HL-60 (cell line): ENCODE measurements around the gene BRS3.

Experiments used
- DNase-seq, 2 experiments: peaks; one replicate each; pipeline ENCODE4 v3.0.0-alpha.2; 2010 to 2020; ENCODE audit warnings: low read depth in 1 of 2, low spot score in 1 of 2
- H3K27ac ChIP-seq: fragments of 250-450 bp; sonication (Bioruptor Pico); replicated peaks from 2 replicates; pipeline ENCODE4 v1.5.1; 2020; ENCODE audit warnings: mild to moderate bottlenecking, moderate library complexity
- H3K27me3 ChIP-seq: fragments of 250-450 bp; sonication (Bioruptor Pico); 2 replicates; pipeline ENCODE4 v1.5.1; 2021; ENCODE audit warnings: mild to moderate bottlenecking, moderate library complexity; ENCODE audit not compliant: insufficient read depth, poor library complexity, severe bottlenecking
- H3K4me3 ChIP-seq: replicated peaks from 2 replicates; pipeline ENCODE4 v1.5.1; 2011; ENCODE audit warnings: mild to moderate bottlenecking, control low read depth, low read length; ENCODE audit not compliant: insufficient read depth
- CTCF ChIP-seq: IDR thresholded peaks from one replicate; pipeline ENCODE4 v1.5.1; 2011; ENCODE audit warnings: low read length, control low read depth, inconsistent platforms; ENCODE audit not compliant: insufficient read depth
- GABPA ChIP-seq: IDR thresholded peaks from 2 replicates; pipeline ENCODE4 v1.6.1; 2012; ENCODE audit warnings: low read depth
- POLR2AphosphoS5 ChIP-seq: IDR thresholded peaks from 2 replicates; pipeline ENCODE4 v1.6.1; 2012; ENCODE audit warnings: low read depth
- REST ChIP-seq: IDR thresholded peaks from 2 replicates; pipeline ENCODE4 v1.6.1; 2012; ENCODE audit warnings: low read depth; ENCODE audit not compliant: insufficient replicate concordance
- SPI1 ChIP-seq: IDR thresholded peaks from 2 replicates; pipeline ENCODE4 v1.6.1; 2012; ENCODE audit warnings: low read depth, mild to moderate bottlenecking, borderline replicate concordance

BRS3 gene

GRCh38 chrX:136476501-136476900 lies 11.2 kb upstream of the BRS3 start:
- no peaks in the 10 kb centered on the region for H3K27me3 ChIP-seq
- no peak overlapping the region for H3K27ac ChIP-seq
- TF ChIP-seq GABPA (no peak), POLR2AphosphoS5 (no peak), REST (no peak), SPI1 (no peak), CTCF (no peak)
- no peak for DNase-seq
- H3K4me3 ChIP-seq: no peak overlapping the region

- H3K27me3 ChIP-seq: no peaks in the 10 kb centered on the region
- DNase-seq: no peak
- no peak overlapping the region for H3K4me3 ChIP-seq
- no peak overlapping the region for H3K27ac ChIP-seq
- no peak for TF ChIP-seq CTCF
Observed at GRCh38 chrX:136477026-136477425, 10.7 kb upstream of the BRS3 start.

GRCh38 chrX:136480383-136480782 lies 7.4 kb upstream of the BRS3 start:
- H3K27me3 ChIP-seq: no peaks in the 10 kb centered on the region
- H3K4me3 ChIP-seq: no peak overlapping the region
- H3K27ac ChIP-seq: no peak overlapping the region
- TF ChIP-seq GABPA (no peak), REST (no peak), SPI1 (no peak), CTCF (no peak), POLR2AphosphoS5 (no peak)
- DNase-seq: no peak

- Histone ChIP-seq H3K27me3 (no peaks in the 10 kb centered on the region), H3K27ac (no peak overlapping the region), H3K4me3 (no peak overlapping the region)
- TF ChIP-seq GABPA (no peak), REST (no peak), POLR2AphosphoS5 (no peak), SPI1 (no peak), CTCF (no peak)
- no peak for DNase-seq
Observed at GRCh38 chrX:136488706-136489105, 959 bp downstream of the BRS3 start.
